Fibroblast of the aortic adventitia (primary cell): ENCODE results near the gene NFIA. TPM values are rescaled to one million over a fixed set of nuclear protein-coding genes. Genes with fewer than 3 reads are reported as not detected.

Experiments used
- DNase-seq: peaks from one replicate; pipeline ENCODE4 v3.0.0-alpha.2; 2010; ENCODE audit warnings: low read depth
- H3K4me3 ChIP-seq: 2 replicates; pipeline ENCODE4 v1.5.1; 2011; ENCODE audit warnings: low read depth, mild to moderate bottlenecking, control low read depth, low read length, moderate library complexity
- total RNA-seq: library from RNA; depleted of rRNA; stranded (reverse); fragments of >200 nt; gene quantifications from 2 replicates; pipeline ENCODE4 v1.2.3, GENCODE V29; 2012; ENCODE audit warnings: low replicate concordance
- TF ChIP-seq, protein P1 (sequence below): IDR thresholded peaks from 2 replicates; pipeline ENCODE4 v1.5.1; 2011; ENCODE audit warnings: mild to moderate bottlenecking, low read length, control low read depth, inconsistent platforms; ENCODE audit not compliant: insufficient read depth

NFIA gene
- total RNA-seq, 1 donor = 32.0 TPM

DNA sequence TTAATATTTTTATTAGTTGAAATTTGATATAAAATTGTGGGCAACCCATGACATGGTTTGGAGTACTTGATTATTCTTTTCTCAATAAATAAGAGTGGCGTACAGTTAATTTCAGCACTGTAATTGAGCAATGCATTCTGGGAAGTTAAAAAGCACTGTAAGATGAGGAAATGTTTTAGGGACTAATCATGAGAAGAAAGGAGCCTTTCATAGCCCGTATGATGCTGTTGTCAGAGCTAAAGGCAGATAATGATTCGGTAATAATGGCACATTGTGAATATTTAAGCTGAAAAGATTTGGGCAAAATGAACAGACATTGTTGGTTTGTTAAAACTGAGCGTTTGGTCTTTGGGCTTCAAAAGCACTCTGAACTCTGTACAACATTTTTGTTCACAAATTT is 139.3 kb downstream of the NFIA start:
- peak; percentile 70 for DNase-seq
- TF ChIP-seq, protein P1, sequence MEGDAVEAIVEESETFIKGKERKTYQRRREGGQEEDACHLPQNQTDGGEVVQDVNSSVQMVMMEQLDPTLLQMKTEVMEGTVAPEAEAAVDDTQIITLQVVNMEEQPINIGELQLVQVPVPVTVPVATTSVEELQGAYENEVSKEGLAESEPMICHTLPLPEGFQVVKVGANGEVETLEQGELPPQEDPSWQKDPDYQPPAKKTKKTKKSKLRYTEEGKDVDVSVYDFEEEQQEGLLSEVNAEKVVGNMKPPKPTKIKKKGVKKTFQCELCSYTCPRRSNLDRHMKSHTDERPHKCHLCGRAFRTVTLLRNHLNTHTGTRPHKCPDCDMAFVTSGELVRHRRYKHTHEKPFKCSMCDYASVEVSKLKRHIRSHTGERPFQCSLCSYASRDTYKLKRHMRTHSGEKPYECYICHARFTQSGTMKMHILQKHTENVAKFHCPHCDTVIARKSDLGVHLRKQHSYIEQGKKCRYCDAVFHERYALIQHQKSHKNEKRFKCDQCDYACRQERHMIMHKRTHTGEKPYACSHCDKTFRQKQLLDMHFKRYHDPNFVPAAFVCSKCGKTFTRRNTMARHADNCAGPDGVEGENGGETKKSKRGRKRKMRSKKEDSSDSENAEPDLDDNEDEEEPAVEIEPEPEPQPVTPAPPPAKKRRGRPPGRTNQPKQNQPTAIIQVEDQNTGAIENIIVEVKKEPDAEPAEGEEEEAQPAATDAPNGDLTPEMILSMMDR = no peak
- H3K4me3 ChIP-seq = no peak overlapping the region

- TF ChIP-seq, protein P1 = no peak
- H3K4me3 ChIP-seq = no peak overlapping the region
- no peak for DNase-seq
Observed at GRCh38 chr1:61222240-61222639, 139.9 kb downstream of the NFIA start.

GRCh38 chr1:61223140-61223539 is 140.8 kb downstream of the NFIA start:
- TF ChIP-seq, protein P1 = no peak
- DNase-seq = no peak
- H3K4me3 ChIP-seq = no peak overlapping the region

DNA sequence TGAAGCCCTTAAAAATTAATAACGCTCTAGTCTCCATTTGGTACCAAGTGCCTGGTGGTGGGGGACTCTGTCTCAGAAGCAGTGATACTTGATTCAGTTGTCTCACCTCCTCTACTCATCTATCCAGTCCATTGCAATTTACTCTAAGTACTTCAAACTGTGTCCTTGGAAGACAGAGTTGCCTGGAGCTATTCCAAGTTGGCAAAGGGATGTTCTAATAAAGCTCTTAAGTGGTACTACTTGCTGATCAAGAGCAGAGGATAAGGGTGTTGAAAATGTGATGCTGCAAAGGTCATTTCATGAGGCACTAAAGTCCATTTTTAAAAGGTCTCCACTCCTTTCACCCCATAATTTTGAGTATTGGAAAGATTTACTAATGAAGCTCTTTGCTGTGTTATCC is 142.2 kb downstream of the NFIA start:
- TF ChIP-seq, protein P1 = no peak
- H3K4me3 ChIP-seq = no peak overlapping the region
- DNase-seq = no peak

- TF ChIP-seq, protein P1 = no peak
- no peak overlapping the region for H3K4me3 ChIP-seq
- DNase-seq = no peak
Observed at GRCh38 chr1:61225478-61225877, 143.1 kb downstream of the NFIA start.

DNA sequence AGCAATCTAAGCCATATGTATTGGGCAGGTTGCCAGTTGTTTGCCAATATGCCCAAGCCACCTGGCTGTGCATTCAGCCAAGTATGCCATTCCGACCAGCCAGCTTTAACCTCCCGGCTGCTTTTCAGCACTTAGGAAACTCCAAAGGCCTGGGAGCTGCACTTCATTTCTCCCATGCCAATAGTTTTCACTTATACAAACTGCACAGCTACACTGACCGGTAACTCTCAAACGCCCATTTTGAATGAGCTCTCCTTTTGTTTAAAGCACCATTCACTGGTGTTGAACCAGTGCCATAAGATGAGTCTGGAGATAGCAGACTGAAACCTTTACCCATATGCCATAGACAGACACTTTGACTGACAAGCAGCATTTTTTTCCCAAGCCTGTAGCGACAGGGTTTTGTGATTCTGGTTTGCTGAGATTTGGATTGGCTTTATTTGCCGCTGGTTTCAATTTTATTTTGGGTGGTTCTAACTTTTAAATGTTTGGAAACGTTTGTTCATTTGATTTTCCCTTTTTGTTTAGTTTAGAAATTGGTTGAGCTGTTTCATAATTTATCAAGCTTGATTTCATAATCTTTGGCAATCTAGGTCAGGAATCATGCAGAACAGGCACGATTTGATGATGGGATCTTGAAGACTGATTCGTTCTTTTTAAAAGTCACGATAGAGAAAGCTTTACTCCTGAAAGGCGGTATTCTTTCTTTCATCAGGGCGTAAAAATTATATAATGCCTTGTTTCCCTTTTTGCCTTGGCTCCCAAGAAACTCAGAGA is 144.6 kb downstream of the NFIA start:
- peak; percentile 71 for DNase-seq
- peak overlapping the region; percentile 59 for H3K4me3 ChIP-seq
- TF ChIP-seq, protein P1 = no peak
